Measurements from ENCODE around the gene FAF1.

GRCh38 chr1:50595874-50596273 is 364.2 kb downstream of the FAF1 start:
- TF ChIP-seq SP2 (IDR thresholded peaks at IDR 0.05; ENCODE audit: extremely low read depth, low read depth, low read length, poor library complexity, severe bottlenecking) (no peak), CREB5 (CRISPR knock-in tag; IDR thresholded peaks at IDR 0.05) (no peak), USF2 (CRISPR knock-in tag; IDR thresholded peaks at IDR 0.05) (no peak), ZNF766 (CRISPR knock-in tag; conservative IDR thresholded peaks at IDR 0.05) (no peak), E2F4 (CRISPR knock-in tag; IDR thresholded peaks at IDR 0.05; ENCODE audit: low read depth) (no peak), ETV6 (IDR thresholded peaks at IDR 0.05; ENCODE audit: borderline replicate concordance in 1 of 2, low read depth in 2 of 2, low read length in 1 of 2) (no peak), ETV6 (CRISPR knock-in tag; IDR thresholded peaks at IDR 0.05; ENCODE audit: borderline replicate concordance) (no peak), PTTG1 (tag; IDR thresholded peaks at IDR 0.05; ENCODE audit: low read depth) (no peak)
- TF ChIP-seq, protein P1, sequence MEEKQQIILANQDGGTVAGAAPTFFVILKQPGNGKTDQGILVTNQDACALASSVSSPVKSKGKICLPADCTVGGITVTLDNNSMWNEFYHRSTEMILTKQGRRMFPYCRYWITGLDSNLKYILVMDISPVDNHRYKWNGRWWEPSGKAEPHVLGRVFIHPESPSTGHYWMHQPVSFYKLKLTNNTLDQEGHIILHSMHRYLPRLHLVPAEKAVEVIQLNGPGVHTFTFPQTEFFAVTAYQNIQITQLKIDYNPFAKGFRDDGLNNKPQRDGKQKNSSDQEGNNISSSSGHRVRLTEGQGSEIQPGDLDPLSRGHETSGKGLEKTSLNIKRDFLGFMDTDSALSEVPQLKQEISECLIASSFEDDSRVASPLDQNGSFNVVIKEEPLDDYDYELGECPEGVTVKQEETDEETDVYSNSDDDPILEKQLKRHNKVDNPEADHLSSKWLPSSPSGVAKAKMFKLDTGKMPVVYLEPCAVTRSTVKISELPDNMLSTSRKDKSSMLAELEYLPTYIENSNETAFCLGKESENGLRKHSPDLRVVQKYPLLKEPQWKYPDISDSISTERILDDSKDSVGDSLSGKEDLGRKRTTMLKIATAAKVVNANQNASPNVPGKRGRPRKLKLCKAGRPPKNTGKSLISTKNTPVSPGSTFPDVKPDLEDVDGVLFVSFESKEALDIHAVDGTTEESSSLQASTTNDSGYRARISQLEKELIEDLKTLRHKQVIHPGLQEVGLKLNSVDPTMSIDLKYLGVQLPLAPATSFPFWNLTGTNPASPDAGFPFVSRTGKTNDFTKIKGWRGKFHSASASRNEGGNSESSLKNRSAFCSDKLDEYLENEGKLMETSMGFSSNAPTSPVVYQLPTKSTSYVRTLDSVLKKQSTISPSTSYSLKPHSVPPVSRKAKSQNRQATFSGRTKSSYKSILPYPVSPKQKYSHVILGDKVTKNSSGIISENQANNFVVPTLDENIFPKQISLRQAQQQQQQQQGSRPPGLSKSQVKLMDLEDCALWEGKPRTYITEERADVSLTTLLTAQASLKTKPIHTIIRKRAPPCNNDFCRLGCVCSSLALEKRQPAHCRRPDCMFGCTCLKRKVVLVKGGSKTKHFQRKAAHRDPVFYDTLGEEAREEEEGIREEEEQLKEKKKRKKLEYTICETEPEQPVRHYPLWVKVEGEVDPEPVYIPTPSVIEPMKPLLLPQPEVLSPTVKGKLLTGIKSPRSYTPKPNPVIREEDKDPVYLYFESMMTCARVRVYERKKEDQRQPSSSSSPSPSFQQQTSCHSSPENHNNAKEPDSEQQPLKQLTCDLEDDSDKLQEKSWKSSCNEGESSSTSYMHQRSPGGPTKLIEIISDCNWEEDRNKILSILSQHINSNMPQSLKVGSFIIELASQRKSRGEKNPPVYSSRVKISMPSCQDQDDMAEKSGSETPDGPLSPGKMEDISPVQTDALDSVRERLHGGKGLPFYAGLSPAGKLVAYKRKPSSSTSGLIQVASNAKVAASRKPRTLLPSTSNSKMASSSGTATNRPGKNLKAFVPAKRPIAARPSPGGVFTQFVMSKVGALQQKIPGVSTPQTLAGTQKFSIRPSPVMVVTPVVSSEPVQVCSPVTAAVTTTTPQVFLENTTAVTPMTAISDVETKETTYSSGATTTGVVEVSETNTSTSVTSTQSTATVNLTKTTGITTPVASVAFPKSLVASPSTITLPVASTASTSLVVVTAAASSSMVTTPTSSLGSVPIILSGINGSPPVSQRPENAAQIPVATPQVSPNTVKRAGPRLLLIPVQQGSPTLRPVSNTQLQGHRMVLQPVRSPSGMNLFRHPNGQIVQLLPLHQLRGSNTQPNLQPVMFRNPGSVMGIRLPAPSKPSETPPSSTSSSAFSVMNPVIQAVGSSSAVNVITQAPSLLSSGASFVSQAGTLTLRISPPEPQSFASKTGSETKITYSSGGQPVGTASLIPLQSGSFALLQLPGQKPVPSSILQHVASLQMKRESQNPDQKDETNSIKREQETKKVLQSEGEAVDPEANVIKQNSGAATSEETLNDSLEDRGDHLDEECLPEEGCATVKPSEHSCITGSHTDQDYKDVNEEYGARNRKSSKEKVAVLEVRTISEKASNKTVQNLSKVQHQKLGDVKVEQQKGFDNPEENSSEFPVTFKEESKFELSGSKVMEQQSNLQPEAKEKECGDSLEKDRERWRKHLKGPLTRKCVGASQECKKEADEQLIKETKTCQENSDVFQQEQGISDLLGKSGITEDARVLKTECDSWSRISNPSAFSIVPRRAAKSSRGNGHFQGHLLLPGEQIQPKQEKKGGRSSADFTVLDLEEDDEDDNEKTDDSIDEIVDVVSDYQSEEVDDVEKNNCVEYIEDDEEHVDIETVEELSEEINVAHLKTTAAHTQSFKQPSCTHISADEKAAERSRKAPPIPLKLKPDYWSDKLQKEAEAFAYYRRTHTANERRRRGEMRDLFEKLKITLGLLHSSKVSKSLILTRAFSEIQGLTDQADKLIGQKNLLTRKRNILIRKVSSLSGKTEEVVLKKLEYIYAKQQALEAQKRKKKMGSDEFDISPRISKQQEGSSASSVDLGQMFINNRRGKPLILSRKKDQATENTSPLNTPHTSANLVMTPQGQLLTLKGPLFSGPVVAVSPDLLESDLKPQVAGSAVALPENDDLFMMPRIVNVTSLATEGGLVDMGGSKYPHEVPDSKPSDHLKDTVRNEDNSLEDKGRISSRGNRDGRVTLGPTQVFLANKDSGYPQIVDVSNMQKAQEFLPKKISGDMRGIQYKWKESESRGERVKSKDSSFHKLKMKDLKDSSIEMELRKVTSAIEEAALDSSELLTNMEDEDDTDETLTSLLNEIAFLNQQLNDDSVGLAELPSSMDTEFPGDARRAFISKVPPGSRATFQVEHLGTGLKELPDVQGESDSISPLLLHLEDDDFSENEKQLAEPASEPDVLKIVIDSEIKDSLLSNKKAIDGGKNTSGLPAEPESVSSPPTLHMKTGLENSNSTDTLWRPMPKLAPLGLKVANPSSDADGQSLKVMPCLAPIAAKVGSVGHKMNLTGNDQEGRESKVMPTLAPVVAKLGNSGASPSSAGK (IDR thresholded peaks at IDR 0.05) = no peak

Measured in K562 (cell line).